Activated T-helper 2 cell treated with anti-CD3 and anti-CD28 coated beads, Interferon-gamma antibody, Interleukin-2, Interleukin-4, amounts not matched to agents 10 μg/mL and 5 μg/mL and 100 μg/mL, durations not matched to agents 14 hours and 24 hours and 36 hours (primary cell): ENCODE data around the gene ASZ1. TPM values are rescaled to one million over a fixed set of nuclear protein-coding genes. Genes with fewer than 3 reads are reported as not detected.

ENCODE experiments used
- DNase-seq: peaks from one replicate; pipeline ENCODE4 v3.0.0; 2021; ENCODE audit warnings: low spot score
- H3K27ac Mint-ChIP-seq: one replicate; pipeline ENCODE4 v1.8.0; 2021; ENCODE audit warnings: mixed read lengths
- H3K27me3 Mint-ChIP-seq: one replicate; pipeline ENCODE4 v1.8.0; 2021; ENCODE audit warnings: low read depth, mixed read lengths
- H3K36me3 Mint-ChIP-seq: one replicate; pipeline ENCODE4 v1.8.0; 2021; ENCODE audit warnings: low read depth, mixed read lengths
- H3K4me1 Mint-ChIP-seq: one replicate; pipeline ENCODE4 v1.8.0; 2021; ENCODE audit warnings: low read depth, mixed read lengths
- H3K4me3 Mint-ChIP-seq: one replicate; pipeline ENCODE4 v1.8.0; 2021; ENCODE audit warnings: low read depth, mild to moderate bottlenecking, moderate library complexity, mixed read lengths
- H3K9me3 Mint-ChIP-seq: one replicate; pipeline ENCODE4 v1.8.0; 2021; ENCODE audit warnings: mixed read lengths
- intact Hi-C: fragments of 100-400 bp; cut with micrococcal nuclease; formaldehyde crosslinking; loops from one replicate; pipeline ENCODE4 v1.15.1; 2023
- total RNA-seq: library from RNA; stranded (reverse); gene quantifications from 2 replicates; pipeline ENCODE4 v1.2.3, GENCODE V29; 2022

The ASZ1 gene
- total RNA-seq, 1 donor from 2014 or later: not detected

- Mint-ChIP-seq H3K36me3 (no peaks in the 10 kb centered on the region), H3K4me3 (no peak overlapping the region), H3K27me3 (peaks cover 5% of the 10 kb centered on the region), H3K27ac (no peak overlapping the region), H3K4me1 (no peaks in the 10 kb centered on the region), H3K9me3 (no peaks in the 10 kb centered on the region)
- no peak for DNase-seq
- intact Hi-C loops: loop anchor here (5.0 kb wide), 1 partner anchor 322 kb away; no protein-coding TSS in a partner anchor
Measured at GRCh38 chr7:117395743-117396142, 31.6 kb downstream of the ASZ1 start.

DNA sequence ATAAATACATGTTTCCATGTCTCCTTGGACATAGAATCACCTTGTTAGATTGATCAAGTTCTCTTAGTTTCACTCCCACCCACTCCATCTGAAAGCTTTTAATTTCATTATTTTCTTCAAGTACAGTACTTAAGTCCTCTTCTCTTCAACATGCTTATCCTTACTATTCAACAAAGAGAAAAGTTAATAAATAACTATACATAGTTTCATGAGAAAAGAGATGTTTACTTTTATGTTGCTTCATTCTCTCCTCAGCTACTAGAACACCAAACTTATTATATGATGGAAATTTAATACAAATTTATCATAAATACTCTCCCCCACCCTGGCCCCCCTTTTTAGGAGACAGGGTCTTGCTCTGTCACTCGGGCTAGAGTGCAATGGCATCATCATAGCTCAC is 33.5 kb downstream of the ASZ1 start:
- Mint-ChIP-seq H3K36me3 (no peaks in the 10 kb centered on the region), H3K9me3 (peaks cover 4% of the 10 kb centered on the region), H3K4me1 (no peaks in the 10 kb centered on the region), H3K27me3 (peaks cover 5% of the 10 kb centered on the region), H3K4me3 (no peak overlapping the region), H3K27ac (no peak overlapping the region)
- intact Hi-C loops: no loop called here
- DNase-seq: no peak

DNA sequence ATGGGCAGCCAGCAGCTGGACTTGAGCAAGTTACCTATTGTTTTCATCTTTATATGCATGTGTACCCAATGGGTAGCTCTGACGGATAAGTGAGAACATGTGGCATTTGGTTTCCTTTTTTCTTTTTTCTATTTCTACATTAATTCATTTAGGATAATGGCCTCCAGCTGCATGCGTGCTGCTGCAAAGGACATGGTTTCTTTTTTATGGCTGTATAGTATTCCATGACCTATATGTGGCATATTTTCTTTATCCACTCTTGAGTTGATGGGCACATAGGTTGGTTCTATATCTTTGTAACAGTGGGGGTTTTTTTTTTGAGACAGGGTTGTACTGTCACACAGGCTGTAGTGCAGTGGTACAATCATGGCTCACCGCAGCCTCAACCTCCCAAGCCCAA is 37.4 kb downstream of the ASZ1 start:
- peaks cover 4% of the 10 kb centered on the region for H3K27me3 Mint-ChIP-seq
- intact Hi-C loops: loop anchor here (5.0 kb wide), 1 partner anchor 178 kb away; no protein-coding TSS in a partner anchor
- no peak for DNase-seq
- no peaks in the 10 kb centered on the region for H3K36me3 Mint-ChIP-seq
- no peak overlapping the region for H3K27ac Mint-ChIP-seq
- peaks cover 8% of the 10 kb centered on the region for H3K9me3 Mint-ChIP-seq
- no peak overlapping the region for H3K4me3 Mint-ChIP-seq
- no peaks in the 10 kb centered on the region for H3K4me1 Mint-ChIP-seq

DNA sequence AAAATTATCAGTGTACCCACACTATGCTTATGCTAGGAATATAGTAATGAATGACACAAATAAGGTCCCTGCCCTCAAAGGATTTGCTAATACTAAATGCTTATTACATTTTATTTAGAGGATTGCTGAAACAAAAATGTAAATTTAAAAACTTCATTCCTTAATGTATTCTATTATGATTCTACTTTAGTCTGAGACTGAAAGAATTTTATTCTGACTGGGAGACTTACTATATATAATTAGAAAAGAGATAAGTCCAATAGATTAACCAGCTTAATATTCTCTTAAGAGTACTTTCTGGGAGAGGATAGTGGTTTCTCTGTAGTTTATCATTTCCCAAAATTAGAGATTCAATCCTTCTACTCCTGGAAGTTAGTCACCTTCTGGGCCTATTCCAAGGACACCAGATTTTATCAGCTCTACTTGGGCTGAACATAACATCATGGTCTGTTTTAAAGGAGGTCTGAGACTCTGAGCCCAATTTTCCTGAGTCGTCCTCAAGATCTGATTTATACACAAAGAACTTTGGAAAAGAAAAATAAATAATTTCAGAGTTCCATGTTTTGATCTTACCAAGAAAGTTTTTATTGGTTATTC is 41.1 kb downstream of the ASZ1 start:
- Mint-ChIP-seq H3K4me3 (no peak overlapping the region), H3K27ac (no peak overlapping the region), H3K27me3 (peaks cover 3% of the 10 kb centered on the region), H3K36me3 (no peaks in the 10 kb centered on the region), H3K9me3 (peaks cover 8% of the 10 kb centered on the region), H3K4me1 (no peaks in the 10 kb centered on the region)
- DNase-seq: no peak
- intact Hi-C loops: loop anchor here (5.0 kb wide), 1 partner anchor 174 kb away; no protein-coding TSS in a partner anchor

DNA sequence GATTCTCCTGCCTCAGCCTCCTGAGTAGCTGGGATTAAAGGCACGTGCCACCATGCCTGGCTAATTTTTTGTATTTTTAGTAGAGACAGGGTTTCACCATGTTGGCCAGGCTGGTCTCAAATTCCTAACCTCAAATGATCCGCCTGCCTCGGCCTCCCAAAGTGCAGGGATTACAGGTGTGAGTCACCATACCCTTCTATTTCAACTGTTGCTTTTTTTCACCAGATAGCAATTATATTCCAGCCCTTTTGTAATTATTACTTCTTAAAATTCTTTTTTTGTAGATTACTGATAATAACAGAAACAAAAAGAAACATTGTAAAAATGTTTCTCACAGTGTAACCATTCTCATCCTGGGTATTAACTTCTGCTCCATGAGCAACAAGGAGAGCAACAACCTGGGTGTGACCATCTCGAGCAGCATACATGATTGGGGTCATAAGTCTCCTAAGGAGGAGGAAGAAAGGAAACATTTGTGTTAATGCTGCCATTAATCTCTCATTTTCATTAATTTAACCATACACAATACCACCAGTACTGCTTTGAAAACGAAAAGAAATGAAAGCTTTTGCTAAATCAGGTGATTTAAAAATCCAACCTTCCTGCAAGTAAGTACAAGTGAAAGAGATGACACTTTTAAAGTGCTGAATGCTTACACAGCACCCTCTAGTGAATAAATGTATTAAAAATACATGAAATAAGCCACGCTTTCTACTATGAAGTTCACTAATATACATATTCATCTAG is 41.8 kb downstream of the ASZ1 start:
- no peak overlapping the region for H3K4me3 Mint-ChIP-seq
- intact Hi-C loops: loop anchor here (5.0 kb wide), 1 partner anchor 173 kb away; no protein-coding TSS in a partner anchor
- no peak for DNase-seq
- peaks cover 3% of the 10 kb centered on the region for H3K27me3 Mint-ChIP-seq
- H3K36me3 Mint-ChIP-seq: no peaks in the 10 kb centered on the region
- no peaks in the 10 kb centered on the region for H3K4me1 Mint-ChIP-seq
- H3K9me3 Mint-ChIP-seq: peaks cover 8% of the 10 kb centered on the region
- no peak overlapping the region for H3K27ac Mint-ChIP-seq

DNA sequence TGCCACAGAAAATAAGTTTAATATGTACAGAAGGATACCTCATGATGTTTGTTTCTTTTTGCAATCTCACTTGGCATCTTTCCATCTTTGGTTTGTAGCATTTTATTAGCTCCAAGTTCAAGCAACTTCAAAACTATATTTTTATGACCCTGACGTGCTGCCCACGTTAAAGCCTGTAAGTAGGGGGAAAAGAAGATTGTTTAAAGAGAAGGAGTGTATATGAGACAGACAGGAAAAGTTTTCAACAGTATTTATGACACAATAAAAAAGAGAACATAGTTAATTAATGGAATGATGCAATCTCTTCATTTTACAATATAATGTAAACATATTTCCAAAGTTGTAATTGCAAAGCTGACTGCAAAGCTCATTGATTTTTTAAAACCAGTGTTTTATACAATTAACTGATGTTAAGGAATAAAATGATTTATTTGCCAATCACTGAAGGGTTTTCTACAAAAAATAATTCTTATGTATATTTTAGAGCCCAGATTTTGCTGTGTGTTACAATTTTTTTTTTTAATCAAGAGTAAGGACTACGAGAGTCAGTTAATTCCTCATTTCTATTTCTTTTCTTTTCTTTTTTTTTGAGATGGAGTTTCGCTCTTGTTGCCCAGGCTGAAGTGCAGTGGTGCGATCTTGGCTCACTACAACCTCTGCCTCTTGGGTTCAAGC is 42.5 kb downstream of the ASZ1 start:
- H3K27ac Mint-ChIP-seq: no peak overlapping the region
- no peak for DNase-seq
- H3K4me3 Mint-ChIP-seq: no peak overlapping the region
- H3K36me3 Mint-ChIP-seq: no peaks in the 10 kb centered on the region
- H3K9me3 Mint-ChIP-seq: peaks cover 6% of the 10 kb centered on the region
- H3K4me1 Mint-ChIP-seq: no peaks in the 10 kb centered on the region
- H3K27me3 Mint-ChIP-seq: peaks cover 3% of the 10 kb centered on the region
- intact Hi-C loops: loop anchor here (5.0 kb wide), 1 partner anchor 173 kb away; no protein-coding TSS in a partner anchor

DNA sequence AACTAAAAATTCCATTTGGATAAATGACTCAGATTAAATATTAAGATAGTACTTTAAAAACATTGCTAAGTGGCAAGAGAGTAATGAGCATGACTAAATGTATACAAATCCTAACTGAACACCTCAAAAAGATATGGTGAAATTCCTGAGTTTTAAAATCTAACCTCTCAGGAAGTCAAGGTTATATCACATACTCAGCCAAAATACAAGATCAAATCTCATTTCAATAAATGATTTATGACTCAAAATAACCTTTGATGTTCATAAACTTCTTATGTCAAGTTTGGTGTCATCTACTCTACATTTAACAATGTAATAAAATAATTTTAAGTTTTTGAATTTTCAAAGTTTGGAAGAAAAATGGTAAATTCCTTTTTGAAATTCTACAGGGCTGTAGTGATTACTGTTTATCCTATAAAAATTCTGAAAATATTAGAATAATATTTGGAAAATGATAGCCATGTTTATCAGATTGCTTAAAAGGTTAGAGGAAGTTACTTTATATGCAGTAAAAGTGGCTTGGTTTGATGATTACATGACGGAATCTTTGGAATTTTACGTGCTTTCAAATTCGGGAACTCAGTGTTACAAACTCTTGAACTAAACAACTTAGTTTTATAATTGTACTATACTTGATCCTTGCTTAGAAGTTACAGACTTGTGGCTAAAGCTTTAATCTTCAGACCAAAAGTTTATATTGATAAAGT is 43.7 kb downstream of the ASZ1 start:
- Mint-ChIP-seq H3K4me1 (no peaks in the 10 kb centered on the region), H3K36me3 (no peaks in the 10 kb centered on the region), H3K27ac (no peak overlapping the region), H3K4me3 (no peak overlapping the region), H3K9me3 (peaks cover 3% of the 10 kb centered on the region), H3K27me3 (peaks cover 3% of the 10 kb centered on the region)
- intact Hi-C loops: no loop called here
- no peak for DNase-seq

- no peaks in the 10 kb centered on the region for H3K36me3 Mint-ChIP-seq
- peaks cover 3% of the 10 kb centered on the region for H3K27me3 Mint-ChIP-seq
- no peak for DNase-seq
- H3K27ac Mint-ChIP-seq: no peak overlapping the region
- intact Hi-C loops: no loop called here
- no peak overlapping the region for H3K4me3 Mint-ChIP-seq
- no peaks in the 10 kb centered on the region for H3K4me1 Mint-ChIP-seq
- no peaks in the 10 kb centered on the region for H3K9me3 Mint-ChIP-seq
Measured at GRCh38 chr7:117383046-117383445, 44.2 kb downstream of the ASZ1 start.

GRCh38 chr7:117381362-117381761 is 45.9 kb downstream of the ASZ1 start:
- Mint-ChIP-seq H3K27me3 (peaks cover 7% of the 10 kb centered on the region), H3K36me3 (no peaks in the 10 kb centered on the region), H3K27ac (no peak overlapping the region), H3K9me3 (no peaks in the 10 kb centered on the region), H3K4me1 (no peaks in the 10 kb centered on the region), H3K4me3 (no peak overlapping the region)
- DNase-seq: no peak
- intact Hi-C loops: no loop called here

- no peaks in the 10 kb centered on the region for H3K9me3 Mint-ChIP-seq
- DNase-seq: no peak
- no peaks in the 10 kb centered on the region for H3K4me1 Mint-ChIP-seq
- H3K27me3 Mint-ChIP-seq: peaks cover 4% of the 10 kb centered on the region
- no peak overlapping the region for H3K4me3 Mint-ChIP-seq
- no peaks in the 10 kb centered on the region for H3K36me3 Mint-ChIP-seq
- H3K27ac Mint-ChIP-seq: no peak overlapping the region
- intact Hi-C loops: no loop called here
Measured at GRCh38 chr7:117375380-117375779, 51.9 kb downstream of the ASZ1 start.

DNA sequence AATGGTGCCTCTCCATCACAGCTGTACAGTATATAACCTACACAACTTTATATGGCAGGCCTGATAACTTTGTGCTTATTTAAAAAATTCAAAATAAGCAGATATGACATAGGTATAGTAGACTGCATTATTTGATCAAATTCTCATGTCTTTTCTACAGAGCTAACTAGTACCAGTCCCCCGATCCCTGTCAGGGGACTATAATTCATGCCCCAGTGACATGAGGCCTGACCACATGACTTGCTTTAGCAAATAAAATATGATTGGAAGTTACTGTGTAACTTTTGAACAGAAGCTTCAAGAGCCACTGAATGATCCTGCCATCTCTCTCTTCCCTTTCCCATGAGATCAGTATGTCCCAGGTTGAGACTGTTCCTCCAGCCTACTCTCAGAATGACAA is 55.2 kb downstream of the ASZ1 start:
- DNase-seq: no peak
- Mint-ChIP-seq H3K27ac (no peak overlapping the region), H3K4me3 (no peak overlapping the region), H3K9me3 (no peaks in the 10 kb centered on the region), H3K27me3 (peaks cover 4% of the 10 kb centered on the region), H3K36me3 (no peaks in the 10 kb centered on the region), H3K4me1 (no peaks in the 10 kb centered on the region)
- intact Hi-C loops: no loop called here

DNA sequence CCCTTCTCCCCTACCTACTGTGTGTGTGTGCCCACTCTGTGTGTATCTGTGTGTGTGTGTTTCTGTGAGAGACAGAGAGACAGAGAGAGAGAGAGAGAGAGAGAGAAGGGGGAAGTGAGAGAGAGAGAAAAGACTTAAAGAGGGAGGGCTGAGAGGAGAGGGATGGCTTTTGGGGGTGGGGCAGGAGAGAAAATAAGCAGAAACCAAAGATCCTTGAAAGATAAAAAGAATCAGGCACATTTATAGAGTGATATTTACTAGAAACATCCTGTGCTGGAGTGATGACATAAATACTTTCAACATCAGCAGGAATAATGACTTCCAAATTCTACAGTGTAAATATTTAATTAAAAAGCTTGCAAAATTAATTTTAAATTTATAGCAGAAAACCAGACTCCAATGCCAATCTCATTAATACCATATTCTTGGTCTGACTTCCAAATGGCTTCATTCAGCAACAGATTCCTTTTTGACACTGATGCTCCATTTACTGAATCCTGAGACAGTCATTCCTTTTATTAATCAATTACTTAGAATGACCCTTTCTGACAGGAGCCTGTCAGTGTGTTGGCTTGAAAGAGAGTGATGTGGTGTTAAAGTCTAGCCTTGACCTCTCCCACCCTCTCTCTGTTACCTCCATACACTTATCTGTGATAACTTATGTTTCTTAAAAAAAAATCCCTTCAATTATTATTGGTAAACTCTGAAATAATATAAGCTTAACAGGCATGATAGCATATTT is 62.8 kb downstream of the ASZ1 start:
- intact Hi-C loops: no loop called here
- Mint-ChIP-seq H3K36me3 (no peaks in the 10 kb centered on the region), H3K4me3 (no peak overlapping the region), H3K9me3 (no peaks in the 10 kb centered on the region), H3K27me3 (no peaks in the 10 kb centered on the region), H3K4me1 (peaks cover 1% of the 10 kb centered on the region), H3K27ac (no peak overlapping the region)
- DNase-seq: no peak
